HG02970 (cell line): ENCODE data around the gene SASH1.
A peak's percentile ranks its signal among the peaks of the same experiment; 100 is the strongest.

Experiments used
- ATAC-seq: cut with Tn5 transposase; IDR thresholded peaks from one replicate; pipeline ENCODE4 v1.9.1; 2021; ENCODE audit warnings: mild to moderate bottlenecking, moderate library complexity, moderate number of reproducible peaks; ENCODE audit not compliant: unreplicated experiment, low FRiP score

SASH1 gene

GRCh38 chr6:148342350-148343046 is at the start of gene SASH1:
Gene SASH1 (plus strand): TSS chr6:148342838. CDS start chr6:148343068, 230 bp downstream.
- ATAC-seq, result peak; percentile 76

GRCh38 chr6:148293181-148293995 is 49.2 kb upstream of the SASH1 start:
- no peak for ATAC-seq

GRCh38 chr6:148294059-148294458 is 48.6 kb upstream of the SASH1 start:
- ATAC-seq, result no peak

GRCh38 chr6:148295261-148295887 is 47.3 kb upstream of the SASH1 start:
- ATAC-seq, result no peak

GRCh38 chr6:148296771-148297170 is 45.9 kb upstream of the SASH1 start:
- no peak for ATAC-seq

- no peak for ATAC-seq
Observed at GRCh38 chr6:148298683-148299082, 44.0 kb upstream of the SASH1 start.

- ATAC-seq, result no peak
Observed at GRCh38 chr6:148303616-148304015, 39.0 kb upstream of the SASH1 start.

- ATAC-seq, result no peak
Observed at GRCh38 chr6:148304976-148305375, 37.7 kb upstream of the SASH1 start.

GRCh38 chr6:148306286-148306685 is 36.4 kb upstream of the SASH1 start:
- ATAC-seq, result no peak

- no peak for ATAC-seq
Observed at GRCh38 chr6:148307405-148307804, 35.2 kb upstream of the SASH1 start.

GRCh38 chr6:148309301-148309700 is 33.3 kb upstream of the SASH1 start:
- ATAC-seq, result no peak

- no peak for ATAC-seq
Observed at GRCh38 chr6:148311966-148312669, 30.5 kb upstream of the SASH1 start.

GRCh38 chr6:148313488-148313887 is 29.1 kb upstream of the SASH1 start:
- ATAC-seq, result no peak

GRCh38 chr6:148316308-148316707 is 26.3 kb upstream of the SASH1 start:
- ATAC-seq, result no peak

- no peak for ATAC-seq
Observed at GRCh38 chr6:148317051-148317450, 25.6 kb upstream of the SASH1 start.

- ATAC-seq, result no peak
Observed at GRCh38 chr6:148317739-148318138, 24.9 kb upstream of the SASH1 start.

- ATAC-seq, result no peak
Observed at GRCh38 chr6:148322704-148323103, 19.9 kb upstream of the SASH1 start.

- ATAC-seq, result no peak
Observed at GRCh38 chr6:148323344-148323743, 19.3 kb upstream of the SASH1 start.

GRCh38 chr6:148324297-148324985 is 18.2 kb upstream of the SASH1 start:
- no peak for ATAC-seq
